Vagina (tissue), 2 donors: ENCODE data around the gene FOXP2. TPM values are rescaled to one million over a fixed set of nuclear protein-coding genes. Genes with fewer than 3 reads are reported as not detected.

Source experiments
- DNase-seq, 2 donors: peaks; one replicate each; pipeline ENCODE4 v3.0.0-alpha.2; 2017; ENCODE audit errors: extremely low spot score in 2 of 2
- H3K27ac ChIP-seq: fragments of 200-600 bp; sonication (generic); one replicate; pipeline ENCODE4 v1.5.1; 2019
- H3K27me3 ChIP-seq: fragments of 200-600 bp; sonication (generic); one replicate; pipeline ENCODE4 v1.5.1; 2019
- H3K36me3 ChIP-seq, 2 donors: fragments of 200-600 bp; sonication (generic); one replicate each; pipeline ENCODE4 v1.5.1; 2017 to 2019
- H3K4me1 ChIP-seq: fragments of 200-600 bp; sonication (generic); one replicate; pipeline ENCODE4 v1.5.1; 2019
- H3K4me3 ChIP-seq, 2 donors: fragments of 200-600 bp; sonication (generic); 1 replicate in 1 of 2; 2 replicates in 1 of 2; pipeline ENCODE4 v1.5.1; 2016 to 2019
- H3K9me3 ChIP-seq: fragments of 200-600 bp; sonication (generic); one replicate; pipeline ENCODE4 v1.5.1; 2019
- CTCF ChIP-seq, 3 experiments: fragments of 450-650 bp in 2 of 3; fragments of 200-600 bp in 1 of 3; sonication (generic) in 1 of 3; IDR thresholded peaks; one replicate each; pipeline ENCODE4 v1.5.1; 2017 to 2019; ENCODE audit warnings: antibody characterized with exemption in 3 of 3, mild to moderate bottlenecking in 2 of 3, moderate library complexity in 2 of 3
- POLR2A ChIP-seq, 2 donors: fragments of 450-650 bp; IDR thresholded peaks; one replicate each; pipeline ENCODE4 v1.6.1; 2017; ENCODE audit warnings: antibody characterized with exemption in 2 of 2, mild to moderate bottlenecking in 2 of 2, moderate library complexity in 2 of 2
- POLR2AphosphoS5 ChIP-seq, 2 donors: sonication (generic); formaldehyde crosslinking; IDR thresholded peaks; one replicate each; pipeline ENCODE4 v1.9.0; 2017; ENCODE audit warnings: antibody characterized with exemption in 2 of 2, mild to moderate bottlenecking in 2 of 2, low read depth in 1 of 2; ENCODE audit not compliant: insufficient read depth in 1 of 2
- intact Hi-C: fragments of 100-400 bp; cut with DNase I; formaldehyde crosslinking; loops from one replicate; pipeline ENCODE4 v1.15.1; 2023
- total RNA-seq: library from RNA; depleted of rRNA; stranded (reverse); fragments of >200 nt; gene quantifications from one replicate; pipeline ENCODE4 v1.2.3, GENCODE V29; 2016

The FOXP2 gene
- total RNA-seq, 1 donor from 2014 or later, result 29.7 TPM

- intact Hi-C loops, result no loop called here
- Histone ChIP-seq H3K9me3 (no peaks in the 10 kb centered on the region), H3K27me3 (no peaks in the 10 kb centered on the region), H3K4me1 (no peaks in the 10 kb centered on the region), H3K36me3 (no peaks in the 10 kb centered on the region), H3K4me3 (no peak overlapping the region), H3K27ac (no peak overlapping the region)
- DNase-seq, result no peak
- TF ChIP-seq CTCF (IDR thresholded peaks at IDR 0.05) (no peak), POLR2A (IDR thresholded peaks at IDR 0.05) (no peak), POLR2AphosphoS5 (IDR thresholded peaks at IDR 0.05; ENCODE audit: insufficient read depth in 1 of 2, low read depth in 1 of 2) (no peak)
Observed at GRCh38 chr7:114658216-114658615, 243.6 kb downstream of the FOXP2 start.

GRCh38 chr7:114659409-114660125 lies 245.0 kb downstream of the FOXP2 start:
- no peak for DNase-seq
- no peaks in the 10 kb centered on the region for H3K27me3 ChIP-seq
- H3K9me3 ChIP-seq, result no peaks in the 10 kb centered on the region
- no peaks in the 10 kb centered on the region for H3K36me3 ChIP-seq
- intact Hi-C loops, result no loop called here
- no peaks in the 10 kb centered on the region for H3K4me1 ChIP-seq
- H3K4me3 ChIP-seq, result no peak overlapping the region
- TF ChIP-seq POLR2A (IDR thresholded peaks at IDR 0.05) (no peak), CTCF (IDR thresholded peaks at IDR 0.05) (no peak), POLR2AphosphoS5 (IDR thresholded peaks at IDR 0.05; ENCODE audit: insufficient read depth in 1 of 2, low read depth in 1 of 2) (no peak)
- H3K27ac ChIP-seq, result no peak overlapping the region

GRCh38 chr7:114660126-114660486 lies 245.5 kb downstream of the FOXP2 start:
- no peak overlapping the region for H3K27ac ChIP-seq
- no peak for TF ChIP-seq POLR2A (IDR thresholded peaks at IDR 0.05)
- TF ChIP-seq POLR2AphosphoS5 (IDR thresholded peaks at IDR 0.05; ENCODE audit: insufficient read depth in 1 of 2, low read depth in 1 of 2), result no peak
- TF ChIP-seq CTCF (IDR thresholded peaks at IDR 0.05), result no peak
- DNase-seq, result no peak
- no peaks in the 10 kb centered on the region for H3K4me1 ChIP-seq
- no peak overlapping the region for H3K4me3 ChIP-seq
- no peaks in the 10 kb centered on the region for H3K9me3 ChIP-seq
- no peaks in the 10 kb centered on the region for H3K36me3 ChIP-seq
- H3K27me3 ChIP-seq, result no peaks in the 10 kb centered on the region
- intact Hi-C loops, result no loop called here

- no peak for DNase-seq
- Histone ChIP-seq H3K4me1 (no peaks in the 10 kb centered on the region), H3K9me3 (no peaks in the 10 kb centered on the region), H3K27me3 (no peaks in the 10 kb centered on the region), H3K36me3 (no peaks in the 10 kb centered on the region), H3K4me3 (no peak overlapping the region), H3K27ac (no peak overlapping the region)
- TF ChIP-seq POLR2A (IDR thresholded peaks at IDR 0.05) (no peak), POLR2AphosphoS5 (IDR thresholded peaks at IDR 0.05; ENCODE audit: insufficient read depth in 1 of 2, low read depth in 1 of 2) (no peak), CTCF (IDR thresholded peaks at IDR 0.05) (no peak)
- intact Hi-C loops, result no loop called here
Observed at GRCh38 chr7:114660753-114661152, 246.1 kb downstream of the FOXP2 start.

GRCh38 chr7:114662002-114662677 lies 247.5 kb downstream of the FOXP2 start:
- Histone ChIP-seq H3K27ac (no peak overlapping the region), H3K27me3 (no peaks in the 10 kb centered on the region), H3K4me3 (no peak overlapping the region), H3K36me3 (no peaks in the 10 kb centered on the region), H3K4me1 (no peaks in the 10 kb centered on the region), H3K9me3 (no peaks in the 10 kb centered on the region)
- DNase-seq, result no peak
- TF ChIP-seq POLR2AphosphoS5 (IDR thresholded peaks at IDR 0.05; ENCODE audit: insufficient read depth in 1 of 2, low read depth in 1 of 2), result no peak
- TF ChIP-seq CTCF (IDR thresholded peaks at IDR 0.05), result no peak
- TF ChIP-seq POLR2A (IDR thresholded peaks at IDR 0.05), result no peak
- intact Hi-C loops, result no loop called here
